CD14-positive monocyte (primary cell): ENCODE data around the gene UBE2E2. TPM values are rescaled to one million over a fixed set of nuclear protein-coding genes. Genes with fewer than 3 reads are reported as not detected.

Experiments used
- DNase-seq, 3 donors: peaks; one replicate each; pipeline ENCODE4 v3.0.0-alpha.2; 2011 to 2022
- H2AFZ ChIP-seq: 2 replicates; pipeline ENCODE4 v1.6.0; 2012; ENCODE audit warnings: mild to moderate bottlenecking, low read depth, low read length, inconsistent platforms; ENCODE audit not compliant: insufficient read depth, poor library complexity, severe bottlenecking
- H3K27ac ChIP-seq, 2 donors: 1 replicate in 1 of 2; 2 replicates in 1 of 2; pipeline ENCODE4 v1.5.1; 2012 to 2013; ENCODE audit warnings: low read length in 2 of 2, control low read depth in 1 of 2, inconsistent platforms in 1 of 2, low read depth in 1 of 2, mild to moderate bottlenecking in 1 of 2
- H3K27me3 ChIP-seq, 2 donors: one replicate each; pipeline versions ENCODE4 v1.6.0 to v1.6.1; 2011 to 2013; ENCODE audit warnings: low read length in 2 of 2; ENCODE audit not compliant: control insufficient read depth in 2 of 2, insufficient read depth in 2 of 2
- H3K36me3 ChIP-seq, 2 donors: replicated peaks in 1 of 2; 1 replicate in 1 of 2; 2 replicates in 1 of 2; pipeline versions ENCODE4 v1.5.1 to v1.6.1; 2012 to 2013; ENCODE audit warnings: low read length in 2 of 2, control low read depth in 1 of 2, inconsistent platforms in 1 of 2, mild to moderate bottlenecking in 1 of 2; ENCODE audit not compliant: insufficient read depth in 2 of 2, control insufficient read depth in 1 of 2
- H3K4me1 ChIP-seq, 2 donors: 1 replicate in 1 of 2; 2 replicates in 1 of 2; pipeline versions ENCODE4 v1.5.1 to v1.6.1; 2012 to 2013; ENCODE audit warnings: low read length in 2 of 2, control low read depth in 1 of 2, inconsistent platforms in 1 of 2, mild to moderate bottlenecking in 1 of 2, moderate library complexity in 1 of 2; ENCODE audit not compliant: insufficient read depth in 2 of 2, control insufficient read depth in 1 of 2
- H3K4me2 ChIP-seq: replicated peaks from 2 replicates; pipeline ENCODE3; 2012; ENCODE audit warnings: low read length, moderate library complexity, mild to moderate bottlenecking; ENCODE audit not compliant: poor library complexity, severe bottlenecking; ENCODE audit errors: extremely low read depth
- H3K4me3 ChIP-seq, 3 experiments: fragments of 200-600 bp in 1 of 3; sonication (generic) in 1 of 3; replicated peaks in 1 of 3; 1 replicate in 2 of 3; 2 replicates in 1 of 3; pipeline ENCODE4 v1.5.1; 2011 to 2013; ENCODE audit warnings: low read length in 3 of 3, mild to moderate bottlenecking in 3 of 3, control low read depth in 2 of 3, low read depth in 2 of 3, inconsistent platforms in 1 of 3, moderate library complexity in 1 of 3
- H3K79me2 ChIP-seq: 2 replicates; pipeline ENCODE4 v1.6.0; 2012; ENCODE audit warnings: mild to moderate bottlenecking, control low read depth, inconsistent platforms, low read length, moderate library complexity; ENCODE audit not compliant: insufficient read depth
- H3K9ac ChIP-seq: 2 replicates; pipeline ENCODE4 v1.6.0; 2017; ENCODE audit warnings: low read length, mild to moderate bottlenecking; ENCODE audit not compliant: insufficient read depth, poor library complexity, severe bottlenecking
- H3K9me3 ChIP-seq, 2 donors: replicated peaks in 1 of 2; 1 replicate in 1 of 2; 2 replicates in 1 of 2; pipeline versions ENCODE4 v1.5.1 to v1.6.1; 2012 to 2013; ENCODE audit warnings: low read length in 2 of 2, control low read depth in 1 of 2; ENCODE audit not compliant: control insufficient read depth in 1 of 2, insufficient read depth in 1 of 2
- H4K20me1 ChIP-seq: 2 replicates; pipeline ENCODE4 v1.6.0; 2012; ENCODE audit warnings: mild to moderate bottlenecking, low read length, control low read depth, moderate library complexity; ENCODE audit not compliant: insufficient read depth
- H3K27ac Mint-ChIP-seq, 7 donors: one replicate each; pipeline ENCODE4 v1.8.0; 2020; ENCODE audit warnings: mild to moderate bottlenecking in 7 of 7, mixed read lengths in 7 of 7, moderate library complexity in 6 of 7, inconsistent platforms in 2 of 7
- H3K27me3 Mint-ChIP-seq, 3 donors: one replicate each; pipeline ENCODE4 v1.8.0; 2021 to 2022; ENCODE audit warnings: low read depth in 3 of 3, mild to moderate bottlenecking in 3 of 3, mixed read lengths in 3 of 3, moderate library complexity in 3 of 3, inconsistent platforms in 1 of 3
- H3K36me3 Mint-ChIP-seq, 2 donors: one replicate each; pipeline ENCODE4 v1.8.0; 2020; ENCODE audit warnings: mixed read lengths in 2 of 2, inconsistent platforms in 1 of 2, mild to moderate bottlenecking in 1 of 2
- H3K4me1 Mint-ChIP-seq: one replicate; pipeline ENCODE4 v1.8.0; 2020; ENCODE audit warnings: mild to moderate bottlenecking, mixed read lengths
- H3K4me3 Mint-ChIP-seq, 2 donors: one replicate each; pipeline ENCODE4 v1.8.0; 2020; ENCODE audit warnings: mild to moderate bottlenecking in 2 of 2, mixed read lengths in 2 of 2, moderate library complexity in 1 of 2
- H3K9me3 Mint-ChIP-seq, 7 donors: one replicate each; pipeline ENCODE4 v1.8.0; 2020 to 2022; ENCODE audit warnings: mixed read lengths in 7 of 7, mild to moderate bottlenecking in 6 of 7, moderate library complexity in 6 of 7, inconsistent platforms in 2 of 7
- WGBS: methylation state at CpG from one replicate; pipeline ENCODE4 v1.1.5; 2013; ENCODE audit warnings: missing lambda C conversion rate; ENCODE audit not compliant: insufficient coverage; 5-methylcytosine and 5-hydroxymethylcytosine counted together
- intact Hi-C, 2 donors: fragments of 100-400 bp; cut with micrococcal nuclease; formaldehyde crosslinking; loops; one replicate each; pipeline versions ENCODE4 v1.15.0 to v1.15.1; 2023
- polyA plus RNA-seq, 3 donors: library from polyadenylated mRNA; depleted of rRNA in 1 of 3; unstranded in 2 of 3; stranded (reverse) in 1 of 3; fragments of 300-500 nt in 2 of 3; fragments of >200 nt in 1 of 3; fragmentation: Illumina TruSeq in 2 of 3; gene quantifications; 1 replicate in 2 of 3; 2 replicates in 1 of 3; pipeline ENCODE4 v1.2.3, GENCODE V29; 2012 to 2021
- TF ChIP-seq, protein P1 (sequence below): fragments of 200-600 bp; IDR thresholded peaks from one replicate; pipeline ENCODE4 v1.8.0; 2022; ENCODE audit warnings: antibody characterized with exemption, mild to moderate bottlenecking

The UBE2E2 gene
- polyA plus RNA-seq, 3 donors: 25.8 to 78.0 (median 66.3) TPM

- peak overlapping the region in 1 of 7 donors; percentile 20 for H3K27ac Mint-ChIP-seq
- H3K27ac ChIP-seq: no peak overlapping the region
- no peak overlapping the region for H3K4me2 ChIP-seq
- H4K20me1 ChIP-seq: no peaks in the 10 kb centered on the region
- H3K36me3 Mint-ChIP-seq: peaks cover 9 to 10% of the 10 kb centered on the region in 2 donors
- H3K9me3 ChIP-seq: no peaks in the 10 kb centered on the region
- no peaks in the 10 kb centered on the region for H3K79me2 ChIP-seq
- H3K27me3 Mint-ChIP-seq: no peaks in the 10 kb centered on the region
- no peak overlapping the region for H3K9ac ChIP-seq
- no peak for DNase-seq
- no peak overlapping the region for H3K4me3 Mint-ChIP-seq
- no peaks in the 10 kb centered on the region for H3K9me3 Mint-ChIP-seq
- intact Hi-C loops: no loop called here
- no peaks in the 10 kb centered on the region for H3K4me1 ChIP-seq
- H3K4me3 ChIP-seq: no peak overlapping the region
- no peak overlapping the region for H2AFZ ChIP-seq
- 100% methylated on average over 3 of the region's 4 CpGs for WGBS
- no peaks in the 10 kb centered on the region for H3K4me1 Mint-ChIP-seq
- H3K36me3 ChIP-seq: no peaks in the 10 kb centered on the region
- H3K27me3 ChIP-seq: no peaks in the 10 kb centered on the region
- TF ChIP-seq, protein P1, sequence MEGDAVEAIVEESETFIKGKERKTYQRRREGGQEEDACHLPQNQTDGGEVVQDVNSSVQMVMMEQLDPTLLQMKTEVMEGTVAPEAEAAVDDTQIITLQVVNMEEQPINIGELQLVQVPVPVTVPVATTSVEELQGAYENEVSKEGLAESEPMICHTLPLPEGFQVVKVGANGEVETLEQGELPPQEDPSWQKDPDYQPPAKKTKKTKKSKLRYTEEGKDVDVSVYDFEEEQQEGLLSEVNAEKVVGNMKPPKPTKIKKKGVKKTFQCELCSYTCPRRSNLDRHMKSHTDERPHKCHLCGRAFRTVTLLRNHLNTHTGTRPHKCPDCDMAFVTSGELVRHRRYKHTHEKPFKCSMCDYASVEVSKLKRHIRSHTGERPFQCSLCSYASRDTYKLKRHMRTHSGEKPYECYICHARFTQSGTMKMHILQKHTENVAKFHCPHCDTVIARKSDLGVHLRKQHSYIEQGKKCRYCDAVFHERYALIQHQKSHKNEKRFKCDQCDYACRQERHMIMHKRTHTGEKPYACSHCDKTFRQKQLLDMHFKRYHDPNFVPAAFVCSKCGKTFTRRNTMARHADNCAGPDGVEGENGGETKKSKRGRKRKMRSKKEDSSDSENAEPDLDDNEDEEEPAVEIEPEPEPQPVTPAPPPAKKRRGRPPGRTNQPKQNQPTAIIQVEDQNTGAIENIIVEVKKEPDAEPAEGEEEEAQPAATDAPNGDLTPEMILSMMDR: no peak
Measured at GRCh38 chr3:23537101-23537551, 334.0 kb downstream of the UBE2E2 start.

DNA sequence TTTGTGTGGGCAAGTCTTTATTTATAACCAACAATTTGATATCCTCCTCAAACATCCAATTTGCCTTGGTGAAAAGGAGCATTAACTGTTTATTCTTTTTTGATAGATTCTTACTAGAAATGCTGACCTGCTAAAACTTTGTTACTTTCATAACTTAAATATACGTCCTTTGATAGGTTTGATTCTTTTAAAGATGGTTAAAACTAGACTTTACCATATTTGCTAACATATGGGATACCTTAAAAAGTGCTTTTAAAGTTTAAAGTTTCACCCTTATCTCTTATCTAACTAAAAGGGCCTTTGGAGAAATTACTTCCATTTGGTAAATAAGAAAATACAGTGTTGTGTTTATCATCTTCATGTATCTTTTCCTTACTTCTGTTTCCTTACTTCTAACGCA is 336.1 kb downstream of the UBE2E2 start:
- Mint-ChIP-seq H3K4me1 (no peaks in the 10 kb centered on the region), H3K9me3 (peaks cover 0 to 2% (median 0%) of the 10 kb centered on the region in 7 donors), H3K4me3 (no peak overlapping the region), H3K36me3 (peaks cover 5 to 9% of the 10 kb centered on the region in 2 donors), H3K27ac (no peak overlapping the region), H3K27me3 (no peaks in the 10 kb centered on the region)
- no peak overlapping the region for H3K27ac ChIP-seq
- intact Hi-C loops: no loop called here
- H3K79me2 ChIP-seq: no peaks in the 10 kb centered on the region
- no peak overlapping the region for H3K4me3 ChIP-seq
- H4K20me1 ChIP-seq: no peaks in the 10 kb centered on the region
- TF ChIP-seq, protein P1: no peak
- H3K4me1 ChIP-seq: no peaks in the 10 kb centered on the region
- H3K9ac ChIP-seq: no peak overlapping the region
- no peaks in the 10 kb centered on the region for H3K36me3 ChIP-seq
- no peaks in the 10 kb centered on the region for H3K9me3 ChIP-seq
- no peaks in the 10 kb centered on the region for H3K27me3 ChIP-seq
- no peak for DNase-seq
- no peak overlapping the region for H2AFZ ChIP-seq
- no CpG with 5 or more reads among the region's 2 CpGs for WGBS
- H3K4me2 ChIP-seq: no peak overlapping the region
